HUDEP-2 (cell line): ENCODE results near the gene PBX3.

Experiments
- DNase-seq, 76 experiments: peaks; one replicate each; lab custom pipeline; 2025; ENCODE audit not compliant: unreplicated experiment in 76 of 76; lab: John Stamatoyannopoulos, UW

The PBX3 gene

DNA sequence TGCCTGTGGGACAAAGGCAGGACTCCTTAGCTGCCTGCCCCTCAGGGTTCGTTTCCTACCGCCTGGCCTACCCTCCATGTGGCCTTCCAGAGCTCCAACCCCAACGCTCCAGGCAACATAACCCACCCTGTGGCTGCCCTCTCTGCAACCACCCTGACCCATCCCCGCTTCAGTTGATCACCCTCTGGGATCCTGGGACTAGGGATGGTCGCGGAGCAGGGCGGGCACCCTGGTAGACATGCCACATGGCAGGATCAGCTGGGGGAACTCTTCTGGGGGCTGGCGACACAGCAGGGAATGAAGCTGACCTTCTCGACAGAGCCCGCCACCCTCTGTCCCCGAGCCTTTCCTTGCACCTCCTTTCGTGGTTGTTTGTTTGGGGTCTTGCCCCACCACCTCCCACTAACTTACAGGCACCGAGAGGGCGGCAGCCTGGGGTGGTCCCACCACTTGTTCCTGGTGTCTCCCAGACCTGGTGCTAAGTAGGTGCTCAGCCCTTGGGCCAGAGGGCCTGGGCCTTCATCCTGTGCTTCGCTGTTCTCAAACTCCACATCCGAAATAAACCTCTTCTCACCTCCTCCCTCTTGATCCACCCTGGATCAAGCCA is 243.1 kb downstream of the PBX3 start:
- no peak for DNase-seq

DNA sequence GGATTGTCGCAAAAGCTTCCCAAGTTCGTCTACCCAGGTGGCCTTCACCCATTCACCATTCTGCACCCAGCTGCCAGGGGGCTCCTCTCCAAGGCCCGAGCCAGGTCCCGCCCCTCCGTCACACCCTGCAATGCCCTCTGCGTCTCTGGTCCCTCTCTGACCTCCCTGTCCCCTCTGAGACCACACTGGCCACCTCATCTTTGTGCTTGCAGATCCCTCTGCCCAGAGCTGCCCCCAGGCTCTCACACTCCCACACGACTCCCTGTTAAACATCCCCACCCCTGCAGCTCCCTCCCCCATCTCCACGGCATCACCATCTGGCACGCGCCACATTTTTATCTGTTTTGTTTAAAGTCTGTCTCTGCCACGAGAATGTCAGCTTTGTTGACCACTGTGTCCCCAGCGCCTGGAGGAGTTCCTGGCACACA is 243.6 kb downstream of the PBX3 start:
- no peak for DNase-seq

DNA sequence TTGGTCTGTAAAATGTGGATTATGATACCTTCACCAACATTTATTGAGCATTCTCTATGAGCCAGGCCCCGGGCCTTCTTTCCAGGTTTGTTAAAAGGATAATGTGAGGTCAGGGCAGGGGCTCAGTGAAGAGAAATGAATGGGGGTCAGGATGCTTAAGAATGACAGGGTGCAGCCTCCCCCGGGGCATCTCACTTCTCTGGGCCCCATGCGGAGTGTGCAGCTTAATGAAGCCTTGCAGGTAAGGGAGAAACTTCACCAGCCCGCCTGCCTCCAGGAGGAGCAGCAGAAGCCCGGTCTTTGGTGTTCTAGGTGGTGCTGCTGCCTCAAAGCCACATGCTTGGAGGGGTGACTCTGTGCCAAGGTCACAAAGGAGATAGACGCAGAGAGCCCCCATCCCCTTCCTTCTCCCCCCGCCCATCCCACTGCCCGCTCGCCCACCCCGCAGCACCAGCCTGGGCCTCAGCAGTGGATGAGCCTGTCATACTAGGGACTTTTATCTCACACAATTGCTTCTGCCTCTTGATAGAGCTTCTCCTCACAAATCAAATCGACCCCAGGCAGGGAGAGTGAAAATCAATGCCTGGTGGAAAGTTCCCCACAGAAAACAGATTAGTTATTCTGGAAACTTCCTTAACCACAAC is 244.8 kb downstream of the PBX3 start:
- DNase-seq = no peak

DNA sequence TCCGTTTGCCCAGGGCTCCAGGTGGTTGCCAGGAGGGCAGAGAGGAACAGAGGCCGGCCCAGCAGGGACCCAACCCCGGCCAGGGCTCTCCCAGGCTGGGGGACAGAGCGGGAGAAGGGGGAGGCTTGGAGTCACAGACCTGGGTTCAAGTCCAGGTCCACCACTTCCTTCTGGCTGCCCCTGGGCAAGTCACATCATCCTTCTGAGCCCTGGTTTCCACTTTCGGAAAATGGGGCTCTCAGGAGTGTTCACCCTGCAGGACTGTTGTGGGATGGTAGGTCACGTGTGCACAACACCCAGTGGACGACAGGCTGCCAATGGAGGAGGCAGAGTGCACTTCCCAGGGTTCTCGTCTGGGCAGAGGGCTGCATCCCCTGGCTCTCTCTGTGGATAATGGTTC is 245.4 kb downstream of the PBX3 start:
- no peak for DNase-seq

DNA sequence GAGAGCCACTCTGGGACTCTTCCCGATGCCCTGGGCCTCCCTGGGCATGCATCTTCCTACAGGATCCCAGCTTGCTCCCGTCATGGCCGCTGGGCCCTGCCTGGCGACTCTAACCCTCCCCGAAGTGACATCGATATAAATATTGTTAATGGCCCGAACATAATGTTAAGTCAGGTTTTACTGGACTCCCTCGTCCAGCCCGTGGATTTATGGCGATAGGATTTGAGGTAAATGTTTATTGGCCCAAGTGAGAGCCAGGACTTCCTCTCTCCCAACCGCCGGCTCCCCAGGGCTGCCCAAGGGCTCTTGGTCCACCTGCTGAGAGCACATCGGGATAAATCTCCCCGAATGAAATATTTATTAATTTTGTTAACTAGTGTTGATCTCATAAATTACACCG is 246.3 kb downstream of the PBX3 start:
- no peak for DNase-seq

DNA sequence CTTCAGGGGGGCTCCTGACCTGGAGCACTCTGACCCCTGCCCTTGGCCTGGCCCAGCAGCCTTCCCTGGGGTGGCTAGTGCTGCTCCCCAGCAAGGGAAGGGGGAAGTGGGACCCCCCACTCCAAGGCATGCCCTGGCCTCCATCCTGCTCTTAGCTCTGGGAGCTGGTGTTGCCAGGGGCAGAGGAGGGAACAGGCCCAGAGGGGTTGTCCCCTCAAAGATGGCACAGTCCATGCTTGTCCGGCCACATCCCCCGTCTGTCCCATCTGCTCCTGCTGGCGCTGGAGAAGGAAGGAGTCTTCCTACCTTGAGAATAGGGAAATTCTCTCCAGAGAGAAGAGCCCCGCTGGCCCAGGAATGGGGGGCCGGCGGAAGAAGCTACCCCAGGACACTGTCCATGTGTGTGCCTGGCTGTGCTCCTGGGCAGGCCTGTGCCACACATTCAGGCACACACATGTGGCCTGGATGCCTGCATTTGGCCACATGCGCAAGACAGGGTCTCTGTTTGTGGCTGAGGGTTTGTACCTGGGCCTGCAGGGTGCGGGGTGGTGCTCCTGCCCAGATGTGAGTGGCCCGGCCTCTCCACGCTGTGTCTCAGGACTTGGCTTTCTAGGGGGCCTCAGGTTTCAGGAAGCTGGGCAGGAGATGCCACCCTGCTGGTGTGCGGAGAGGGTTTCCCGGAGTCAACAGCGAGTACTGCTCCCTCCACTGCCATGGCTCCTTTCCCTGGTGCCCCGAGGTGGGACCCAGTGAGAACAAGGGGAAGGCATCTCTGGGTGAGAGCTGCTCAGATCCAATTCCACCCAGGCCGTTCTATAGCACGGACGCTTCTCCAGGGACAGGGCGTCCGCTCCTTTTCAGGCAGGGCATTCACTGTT is 247.1 kb downstream of the PBX3 start:
- DNase-seq = no peak

DNA sequence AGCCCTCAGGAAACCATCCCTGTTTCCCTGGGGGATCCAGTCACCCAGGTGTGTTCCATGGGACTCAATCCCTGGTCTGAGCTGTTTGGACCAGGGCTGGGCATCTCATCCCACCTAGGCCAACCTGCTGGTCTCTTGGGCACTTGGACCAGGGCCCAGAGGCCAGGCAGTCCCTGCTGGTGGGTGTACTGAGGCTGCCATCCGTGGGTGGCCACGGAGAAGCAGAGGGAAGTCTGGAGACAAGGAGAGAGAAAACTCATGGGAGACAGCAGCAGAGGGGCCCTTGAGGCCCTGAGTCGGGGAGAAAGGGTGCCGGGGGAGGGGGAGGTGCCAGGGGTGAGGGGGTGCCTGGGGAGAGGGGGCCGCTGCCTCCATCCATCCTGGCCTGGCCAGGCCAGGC is 247.8 kb downstream of the PBX3 start:
- no peak for DNase-seq

DNA sequence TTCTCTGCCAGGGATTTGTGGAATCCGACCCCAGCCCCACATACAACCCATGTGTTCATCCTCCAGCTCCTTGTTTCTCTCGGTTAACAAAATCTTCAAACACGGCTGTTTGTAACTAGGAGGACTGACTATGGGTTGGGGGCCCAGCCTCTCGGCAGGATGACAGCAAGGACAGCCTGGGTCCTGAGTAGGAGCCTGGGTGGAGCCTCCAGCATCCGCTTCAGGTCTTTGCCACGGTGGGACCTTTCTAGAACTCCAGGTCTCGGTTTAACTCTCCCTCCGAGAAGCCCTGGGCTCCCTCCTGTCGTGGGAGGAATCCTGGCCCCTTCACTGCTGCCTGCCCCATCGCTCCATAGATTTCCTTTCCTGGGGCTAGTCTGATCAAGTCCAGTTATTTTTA is 248.5 kb downstream of the PBX3 start:
- DNase-seq = no peak

DNA sequence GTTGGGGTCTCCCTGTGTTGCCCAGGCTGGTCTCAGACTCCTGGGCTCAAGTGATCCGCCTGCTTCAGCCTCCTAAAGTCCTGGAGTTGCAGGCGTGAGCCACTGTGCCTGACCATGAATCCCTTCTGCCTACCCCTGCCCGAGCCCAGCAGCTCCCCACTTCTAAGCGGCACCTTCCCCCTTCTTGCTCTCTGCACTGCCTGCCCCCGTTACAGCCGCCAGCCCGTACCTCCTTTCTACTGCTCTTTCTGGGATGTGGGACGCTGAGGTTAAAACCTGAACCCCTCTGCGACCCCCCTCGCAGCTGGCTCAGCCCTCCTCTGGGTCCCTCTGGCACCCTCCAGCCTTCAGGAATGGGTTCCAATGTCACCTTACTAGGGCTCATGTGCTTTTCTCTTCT is 249.6 kb downstream of the PBX3 start:
- no peak for DNase-seq

DNA sequence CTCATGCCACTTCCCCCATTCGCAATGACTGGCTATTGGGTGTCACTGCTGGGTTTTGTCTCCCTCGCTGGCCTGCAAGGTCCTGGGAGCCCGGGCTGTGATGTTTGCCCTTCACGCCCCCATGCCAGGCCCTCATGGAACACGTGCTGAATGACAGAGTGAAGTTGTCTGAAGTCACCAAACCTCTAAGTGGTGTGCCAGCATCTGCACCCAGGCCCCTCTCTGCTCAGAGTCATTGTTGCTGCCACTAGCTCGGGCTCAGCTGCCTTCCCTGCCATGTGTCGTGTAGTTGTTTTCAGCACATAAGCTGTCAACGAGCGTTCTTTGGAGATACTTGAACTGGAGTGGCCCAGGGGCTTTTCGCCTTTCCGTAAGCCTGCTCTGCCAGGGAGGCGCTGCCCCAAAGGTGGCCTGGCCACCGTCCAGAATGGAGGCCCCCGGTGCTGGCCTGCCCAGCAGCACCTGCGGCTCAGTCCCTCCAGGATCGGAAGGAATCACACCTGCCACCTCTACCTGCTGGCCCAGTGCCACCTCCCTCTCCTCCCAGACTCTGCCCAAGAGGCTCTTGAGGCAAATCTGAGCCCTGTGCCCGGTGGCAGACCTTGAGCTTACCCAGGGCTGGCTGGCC is 250.1 kb downstream of the PBX3 start:
- DNase-seq = no peak

DNA sequence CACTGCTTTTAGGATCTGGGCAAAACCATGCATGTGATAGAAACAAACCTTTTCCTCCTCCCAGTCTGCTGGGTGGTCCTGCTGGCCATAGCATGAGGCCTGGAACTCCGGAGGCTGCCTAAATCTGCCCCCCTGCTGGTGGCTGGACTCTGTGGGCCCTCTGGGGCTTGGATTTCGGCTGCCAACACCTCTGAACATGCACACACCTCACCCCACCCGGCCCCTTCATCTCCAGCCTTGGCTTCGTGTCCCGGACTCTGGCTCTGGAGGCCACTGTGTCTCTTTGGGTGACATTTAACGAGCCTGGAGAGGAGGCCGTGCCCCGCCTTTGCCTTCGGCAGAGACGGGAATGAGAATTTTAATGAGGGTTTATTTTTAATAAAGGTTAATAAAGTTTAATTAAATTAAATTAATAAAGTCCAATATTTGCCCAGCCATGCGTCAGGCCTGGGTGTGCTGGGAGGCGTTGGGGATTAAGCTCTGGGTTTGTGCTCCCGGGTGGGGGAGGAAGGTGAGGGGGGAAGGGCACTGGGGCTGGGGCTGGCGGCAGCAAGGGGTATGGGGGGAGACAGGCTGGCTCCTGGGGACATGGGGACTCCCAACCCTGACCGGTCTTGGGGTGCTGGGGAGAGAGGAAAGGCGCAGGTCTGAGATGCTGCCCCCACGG is 251.8 kb downstream of the PBX3 start:
- DNase-seq = no peak

DNA sequence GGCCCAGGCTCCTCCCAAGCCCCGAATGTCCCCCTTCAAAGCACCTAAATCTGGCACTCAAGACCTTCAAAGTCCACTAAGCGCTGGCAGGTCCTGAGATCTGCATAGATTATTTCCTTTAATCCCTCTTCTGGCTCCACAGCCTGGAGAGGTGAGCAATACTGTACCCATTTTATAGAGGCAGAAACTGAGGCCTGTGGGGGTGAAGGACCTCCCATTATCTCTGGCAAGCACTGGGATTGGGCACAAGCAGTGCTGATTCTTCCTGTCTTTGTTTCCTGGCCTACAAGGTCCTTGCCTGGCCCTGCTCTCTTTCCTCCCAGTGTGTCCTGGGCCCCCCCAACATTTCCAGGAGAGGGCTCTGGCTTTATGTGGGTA is 252.3 kb downstream of the PBX3 start:
- no peak for DNase-seq

DNA sequence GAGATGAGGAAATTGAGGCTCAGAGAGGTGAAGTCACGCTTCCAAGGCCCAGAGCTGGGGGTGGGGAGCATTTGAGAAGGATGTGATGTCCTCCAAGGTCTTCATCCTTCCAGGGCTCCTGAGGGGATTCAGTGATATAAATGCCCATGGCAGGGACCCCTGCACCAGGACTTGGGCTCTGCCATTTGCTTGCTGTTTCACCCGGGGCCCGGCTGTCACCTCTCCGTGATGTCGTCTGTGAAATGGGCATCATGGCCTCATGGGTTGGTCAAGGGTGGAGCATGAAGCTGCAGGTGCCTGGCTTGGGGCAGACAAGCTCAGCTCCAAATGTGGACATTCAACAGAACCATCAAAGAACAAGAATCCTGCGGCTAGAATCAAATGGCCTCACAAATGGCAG is 253.1 kb downstream of the PBX3 start:
- no peak for DNase-seq

DNA sequence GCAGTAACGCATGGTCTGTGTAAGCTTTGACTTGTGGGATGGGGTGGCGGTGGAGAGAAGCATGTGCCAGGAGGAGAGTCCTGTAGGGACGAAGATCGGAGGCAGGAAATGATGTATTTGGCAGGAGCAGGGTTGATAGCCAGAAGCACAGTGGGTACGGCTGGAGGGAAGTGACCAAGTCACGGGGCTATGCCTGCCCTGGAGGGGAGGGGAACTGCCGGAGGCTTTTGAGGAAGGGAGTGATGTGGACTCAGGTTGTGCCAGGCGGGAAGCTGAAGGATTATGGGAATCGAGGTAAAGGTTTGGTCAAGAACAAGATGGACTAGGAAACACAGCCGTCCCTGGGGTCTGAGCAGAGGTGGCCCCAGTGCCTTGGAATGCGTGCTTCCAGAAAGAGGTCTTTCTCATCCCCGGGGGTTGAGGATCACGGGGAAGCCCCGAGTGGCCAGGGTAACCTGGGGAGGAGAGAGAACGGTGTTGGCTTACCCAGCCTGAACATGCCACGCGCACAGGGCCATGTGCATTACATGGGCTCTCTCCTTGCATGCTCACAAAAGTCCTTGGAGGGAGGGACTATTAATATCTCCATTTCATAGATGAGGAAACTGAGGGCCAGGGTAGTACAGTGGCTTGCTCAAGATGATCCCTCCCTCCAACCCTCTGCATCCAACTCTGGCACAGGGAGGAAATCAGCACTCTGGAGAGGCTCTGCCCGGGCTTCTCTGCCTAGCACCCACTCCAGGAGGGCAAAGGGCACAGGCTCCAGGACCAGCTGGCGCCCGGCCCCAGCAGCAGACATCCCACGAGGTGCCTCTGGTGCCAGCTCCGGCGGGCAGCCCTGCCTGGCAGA is 253.8 kb downstream of the PBX3 start:
- DNase-seq = no peak

DNA sequence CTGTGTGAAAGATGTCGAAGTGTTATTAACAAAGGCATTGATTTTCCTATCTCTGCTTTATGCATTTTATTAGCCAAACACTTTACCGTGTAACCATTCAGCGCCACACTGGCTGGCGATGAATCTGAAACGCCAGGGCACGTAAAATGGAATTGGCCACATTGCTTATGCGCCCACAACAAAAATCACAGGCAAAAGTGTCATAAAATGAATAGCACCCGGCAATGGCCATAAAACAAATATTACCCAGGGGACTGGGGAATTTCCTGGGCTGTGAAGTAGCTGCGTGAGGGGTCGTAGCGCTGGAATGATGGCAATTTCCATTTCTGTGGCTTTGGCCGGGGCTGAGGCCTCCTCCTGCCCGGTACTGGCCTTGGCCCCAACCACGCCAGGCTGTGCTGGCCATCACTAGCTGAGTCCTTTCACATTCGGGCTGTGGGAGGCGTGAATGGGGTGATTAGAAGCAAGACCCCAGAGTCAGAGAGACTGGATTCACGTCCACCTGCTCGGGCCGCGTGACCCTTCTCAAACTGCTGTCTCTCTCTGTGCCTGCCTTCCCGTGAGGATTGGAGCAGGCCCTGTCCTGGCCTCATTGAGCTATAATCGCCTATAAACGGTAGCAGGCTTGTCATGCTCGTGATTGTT is 254.5 kb downstream of the PBX3 start:
- no peak for DNase-seq

DNA sequence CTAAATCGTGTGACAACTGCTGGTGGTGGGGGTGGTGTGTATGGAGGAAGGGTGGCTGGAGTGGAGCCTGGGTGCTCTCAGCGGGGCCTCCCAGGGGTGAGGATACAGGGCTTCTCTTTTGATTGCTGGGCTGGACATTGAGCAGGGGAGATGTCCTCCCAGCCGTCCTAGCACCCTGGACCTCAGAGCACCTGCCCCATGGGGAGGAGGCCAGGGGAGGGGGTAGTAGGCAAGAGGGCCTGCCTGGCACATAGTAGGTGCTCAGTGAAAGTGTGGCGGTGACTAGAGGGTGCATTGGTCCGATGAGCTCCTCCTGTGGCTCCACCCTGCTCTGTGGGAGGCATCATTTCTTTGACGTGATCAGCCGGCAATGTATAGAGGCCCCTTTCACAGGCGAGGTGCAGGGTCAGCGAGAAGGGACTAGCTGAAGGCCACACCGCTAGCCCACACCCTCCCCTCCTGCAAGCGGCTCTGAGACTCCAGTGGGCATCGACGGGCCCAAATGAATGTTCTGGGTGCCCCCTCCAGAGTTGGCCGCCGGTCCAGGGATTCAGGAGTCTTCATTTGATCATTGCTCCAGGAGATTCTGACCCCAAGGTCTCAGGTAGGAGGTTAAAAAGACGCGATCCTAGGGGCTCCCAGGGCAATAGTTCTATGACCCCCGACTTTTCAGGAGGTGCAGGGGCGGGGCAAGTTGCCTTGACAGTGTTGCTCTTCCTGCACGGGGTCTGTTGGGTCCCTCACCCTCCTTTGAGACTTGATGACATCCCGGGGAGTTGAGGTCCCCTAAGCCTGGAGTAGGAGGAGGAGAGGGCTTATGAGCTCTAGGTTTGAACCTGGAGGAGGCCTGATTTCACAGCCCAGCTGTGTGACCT is 255.5 kb downstream of the PBX3 start:
- DNase-seq = no peak

DNA sequence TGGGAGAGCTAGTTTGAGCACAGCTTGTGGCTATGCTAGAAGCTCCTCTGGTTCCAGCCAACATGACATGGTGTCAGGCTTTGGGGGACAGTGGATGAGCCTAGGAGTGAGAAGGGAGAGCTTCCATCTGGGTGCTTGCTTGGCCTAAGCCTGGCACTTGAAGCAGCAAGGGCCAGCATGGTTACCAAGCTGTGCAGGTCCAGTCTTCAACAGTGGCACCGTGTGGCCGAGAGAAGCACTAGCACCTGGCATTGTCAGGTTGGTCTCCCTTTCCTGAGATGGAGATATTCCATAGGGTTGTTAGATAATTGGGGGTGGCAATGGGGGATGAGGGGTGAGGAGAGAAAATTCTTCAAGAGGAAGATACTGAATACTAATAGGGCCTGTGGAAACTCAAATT is 261.9 kb downstream of the PBX3 start:
- DNase-seq = no peak

DNA sequence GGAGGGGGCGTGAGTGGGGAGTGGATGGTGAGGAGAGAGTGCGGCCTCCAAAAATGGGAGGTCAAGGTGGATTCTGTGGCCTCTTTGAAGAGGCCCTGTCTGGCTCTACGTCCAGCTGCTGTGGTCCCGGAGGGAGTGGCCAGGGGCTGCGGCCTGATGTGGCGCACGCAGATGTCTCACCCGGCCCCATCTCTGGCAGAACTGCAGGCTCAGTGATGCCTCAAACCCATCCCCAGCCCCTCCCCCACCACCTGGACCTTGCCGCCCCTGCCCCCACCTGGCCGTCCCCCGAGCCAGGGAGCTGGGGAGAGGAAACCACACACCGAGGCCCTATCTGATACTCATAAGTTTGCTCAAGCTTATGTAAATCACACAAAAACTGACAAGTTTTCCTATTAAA is 267.6 kb downstream of the PBX3 start:
- no peak for DNase-seq

DNA sequence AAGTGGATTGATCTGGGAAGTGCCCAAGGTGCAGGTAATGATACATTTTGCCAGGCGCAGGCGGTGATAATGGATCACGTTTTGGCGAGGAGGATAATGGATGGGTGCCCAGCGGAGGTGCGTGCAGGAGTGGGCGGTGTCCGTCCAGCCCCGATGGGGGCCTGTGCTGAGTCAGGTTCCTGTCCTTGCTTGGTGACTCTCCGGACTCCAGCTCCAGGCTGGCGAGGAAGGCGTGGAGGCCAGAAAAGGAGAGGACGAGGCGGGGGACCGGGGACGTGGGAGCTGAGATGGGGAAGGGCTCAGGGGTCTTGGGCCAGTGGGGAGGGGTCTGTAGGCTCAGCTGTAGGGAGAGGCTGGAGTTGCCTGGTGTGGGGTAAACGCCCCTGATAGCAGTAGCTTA is 268.3 kb downstream of the PBX3 start:
- DNase-seq = no peak
